IMR-90 (cell line): ENCODE results near the gene ESRRB.

Source experiments
- CHD1 ChIP-seq: IDR thresholded peaks from 2 replicates; pipeline ENCODE4 v1.6.1; 2012; ENCODE audit warnings: low read depth, low read length, improper control_type of control experiment
- POLR2A ChIP-seq: IDR thresholded peaks from 2 replicates; pipeline ENCODE4 v1.6.1; 2012; ENCODE audit warnings: mild to moderate bottlenecking, low read depth, low read length
- TF ChIP-seq, protein P1 (sequence below): conservative IDR thresholded peaks from 2 replicates; pipeline ENCODE4 v1.5.1; 2012; ENCODE audit warnings: mild to moderate bottlenecking, low read depth, low read length, improper control_type of control experiment

DNA sequence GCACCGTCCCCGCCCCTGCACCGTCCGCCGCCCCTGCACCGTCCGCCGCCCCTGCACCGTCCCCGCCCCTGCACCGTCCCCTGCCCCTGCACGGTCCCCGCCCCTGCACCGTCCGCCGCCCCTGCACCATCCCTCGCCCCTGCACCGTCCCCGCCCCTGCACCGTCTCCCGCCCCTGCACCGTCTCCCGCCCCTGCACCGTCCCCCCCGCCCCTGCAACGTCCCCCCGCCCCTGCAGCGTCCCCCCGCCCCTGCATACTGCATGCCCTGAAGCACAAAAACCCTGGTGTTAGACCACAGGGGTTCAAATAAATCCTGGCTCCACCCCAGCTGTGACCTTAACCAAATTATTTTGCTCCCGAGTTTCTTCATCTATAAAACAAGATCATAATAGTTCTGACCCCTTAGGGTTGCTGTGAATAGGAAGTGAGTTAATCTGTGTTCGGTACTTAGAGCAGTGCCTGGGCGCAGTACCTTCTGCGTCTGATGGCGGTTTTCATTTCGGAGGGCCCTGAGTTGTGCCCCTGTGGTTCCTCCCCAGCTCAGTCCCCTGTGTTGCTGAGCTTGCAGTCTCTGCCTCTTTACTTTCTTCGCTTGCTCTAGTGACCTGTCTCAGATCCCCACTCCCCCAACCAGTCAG lies 38.1 kb downstream of the ESRRB start:
- TF ChIP-seq POLR2A (no peak), CHD1 (no peak)
- TF ChIP-seq, protein P1, sequence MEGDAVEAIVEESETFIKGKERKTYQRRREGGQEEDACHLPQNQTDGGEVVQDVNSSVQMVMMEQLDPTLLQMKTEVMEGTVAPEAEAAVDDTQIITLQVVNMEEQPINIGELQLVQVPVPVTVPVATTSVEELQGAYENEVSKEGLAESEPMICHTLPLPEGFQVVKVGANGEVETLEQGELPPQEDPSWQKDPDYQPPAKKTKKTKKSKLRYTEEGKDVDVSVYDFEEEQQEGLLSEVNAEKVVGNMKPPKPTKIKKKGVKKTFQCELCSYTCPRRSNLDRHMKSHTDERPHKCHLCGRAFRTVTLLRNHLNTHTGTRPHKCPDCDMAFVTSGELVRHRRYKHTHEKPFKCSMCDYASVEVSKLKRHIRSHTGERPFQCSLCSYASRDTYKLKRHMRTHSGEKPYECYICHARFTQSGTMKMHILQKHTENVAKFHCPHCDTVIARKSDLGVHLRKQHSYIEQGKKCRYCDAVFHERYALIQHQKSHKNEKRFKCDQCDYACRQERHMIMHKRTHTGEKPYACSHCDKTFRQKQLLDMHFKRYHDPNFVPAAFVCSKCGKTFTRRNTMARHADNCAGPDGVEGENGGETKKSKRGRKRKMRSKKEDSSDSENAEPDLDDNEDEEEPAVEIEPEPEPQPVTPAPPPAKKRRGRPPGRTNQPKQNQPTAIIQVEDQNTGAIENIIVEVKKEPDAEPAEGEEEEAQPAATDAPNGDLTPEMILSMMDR = no peak
